Fibroblast of gingiva (primary cell): ENCODE data around the gene POLR3GL.

Experiments
- DNase-seq: peaks from one replicate; pipeline ENCODE4 v3.0.0-alpha.2; 2011; ENCODE audit warnings: low read depth

POLR3GL gene

GRCh38 chr1:145992958-145993617, 28.6 kb downstream of the POLR3GL start:
- DNase-seq = no peak

GRCh38 chr1:145993618-145994390, 29.3 kb downstream of the POLR3GL start:
- no peak for DNase-seq

- no peak for DNase-seq
Observed at GRCh38 chr1:145994391-145995120, 30.1 kb downstream of the POLR3GL start.

DNA sequence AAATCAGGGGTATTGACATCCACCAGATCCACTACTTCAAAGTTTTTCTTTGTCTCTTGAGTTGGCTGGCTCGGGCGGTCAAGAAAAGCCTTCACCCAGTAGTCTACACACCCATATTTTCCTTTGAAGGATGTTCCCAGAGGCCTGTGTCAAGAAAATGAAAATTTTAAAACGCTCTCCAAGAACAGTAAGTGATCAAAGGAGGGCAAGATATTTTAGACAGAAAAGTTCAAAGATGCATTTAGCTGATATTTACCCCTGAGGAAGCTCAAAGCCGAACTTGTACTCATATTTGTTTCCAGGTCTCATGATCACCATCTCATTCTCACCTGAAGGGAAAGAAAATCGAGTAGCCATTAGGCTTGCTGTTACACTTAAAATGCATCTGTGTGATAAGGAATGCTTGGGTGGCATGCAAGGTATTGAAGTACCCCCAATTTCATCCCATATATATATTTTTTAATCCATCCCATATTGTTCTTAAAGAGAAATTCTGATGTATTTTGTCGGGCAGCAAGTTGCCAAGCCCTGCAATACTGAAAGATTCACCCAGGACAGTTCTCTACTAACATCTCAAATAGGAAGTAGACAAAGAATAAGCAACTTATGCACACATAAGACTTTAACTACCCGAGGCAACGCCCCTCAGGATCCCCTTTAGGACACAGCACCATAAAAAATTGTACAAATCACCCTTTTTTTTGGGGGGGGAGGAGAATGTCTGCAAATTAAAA, 30.8 kb downstream of the POLR3GL start:
- no peak for DNase-seq

DNA sequence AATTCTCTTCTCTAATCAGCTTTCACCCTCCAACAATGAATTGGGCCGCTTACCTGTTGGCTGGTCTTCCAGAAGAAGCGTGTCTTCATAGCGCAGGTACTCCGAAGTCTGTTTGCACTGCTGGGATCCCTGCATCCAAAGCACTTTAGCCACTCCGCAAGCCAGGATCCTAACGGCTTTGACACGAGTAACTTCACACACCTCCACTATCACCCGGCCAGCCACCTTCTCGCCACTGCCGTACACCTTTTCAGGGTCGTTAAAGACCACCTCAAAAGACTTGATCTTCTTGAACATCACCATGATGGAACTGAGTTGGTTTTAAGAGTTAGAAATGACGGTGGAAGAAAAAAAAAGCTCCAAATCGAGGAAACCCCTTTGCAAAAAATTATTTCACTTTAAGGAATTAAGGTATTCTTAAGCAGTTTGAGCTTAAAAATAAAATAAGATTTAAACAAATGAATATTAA, 31.5 kb downstream of the POLR3GL start:
- no peak for DNase-seq

- DNase-seq = peak; percentile 99
Observed at GRCh38 chr1:145996433-145997015, 32.0 kb downstream of the POLR3GL start, which contains the start of gene TXNIP. TXNIP (minus strand) TSS chr1:145996579; CDS start chr1:145996266, 313 bp downstream.

DNA sequence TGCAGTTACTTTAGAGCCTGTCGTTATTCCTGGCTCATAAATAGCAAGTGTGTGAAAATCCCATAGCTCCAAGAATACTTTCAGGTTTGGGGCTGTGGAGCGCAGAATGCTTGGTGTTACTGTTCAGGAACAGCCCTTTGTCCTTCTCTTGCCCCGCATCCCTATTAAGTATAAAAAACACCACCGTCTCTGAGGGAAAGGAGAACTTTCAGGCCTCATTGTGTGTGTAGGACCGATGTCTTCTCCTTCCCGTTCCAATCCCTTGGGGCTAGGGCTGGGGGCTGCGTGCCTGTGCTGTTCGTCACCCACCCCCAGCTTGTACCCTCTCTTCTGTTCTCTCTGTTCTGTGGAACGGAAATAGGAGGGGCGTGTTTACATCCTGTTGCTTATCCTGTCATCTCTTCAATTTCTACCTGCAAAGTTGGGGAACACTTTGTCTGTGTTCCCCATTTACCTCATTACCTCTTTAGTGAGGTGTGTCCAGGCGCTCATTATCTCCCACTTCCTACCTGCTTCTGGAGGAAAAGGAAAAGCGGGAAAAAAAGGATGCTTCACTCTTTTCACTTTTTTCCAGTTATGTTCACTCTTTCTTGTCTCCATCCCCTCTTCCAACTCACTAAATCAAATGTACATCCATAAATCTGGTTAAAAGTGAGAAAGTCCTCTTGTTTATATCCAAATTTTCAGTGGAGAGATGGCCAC, 32.7 kb downstream of the POLR3GL start:
- no peak for DNase-seq

GRCh38 chr1:145997718-145998023, 33.2 kb downstream of the POLR3GL start:
- DNase-seq = no peak

DNA sequence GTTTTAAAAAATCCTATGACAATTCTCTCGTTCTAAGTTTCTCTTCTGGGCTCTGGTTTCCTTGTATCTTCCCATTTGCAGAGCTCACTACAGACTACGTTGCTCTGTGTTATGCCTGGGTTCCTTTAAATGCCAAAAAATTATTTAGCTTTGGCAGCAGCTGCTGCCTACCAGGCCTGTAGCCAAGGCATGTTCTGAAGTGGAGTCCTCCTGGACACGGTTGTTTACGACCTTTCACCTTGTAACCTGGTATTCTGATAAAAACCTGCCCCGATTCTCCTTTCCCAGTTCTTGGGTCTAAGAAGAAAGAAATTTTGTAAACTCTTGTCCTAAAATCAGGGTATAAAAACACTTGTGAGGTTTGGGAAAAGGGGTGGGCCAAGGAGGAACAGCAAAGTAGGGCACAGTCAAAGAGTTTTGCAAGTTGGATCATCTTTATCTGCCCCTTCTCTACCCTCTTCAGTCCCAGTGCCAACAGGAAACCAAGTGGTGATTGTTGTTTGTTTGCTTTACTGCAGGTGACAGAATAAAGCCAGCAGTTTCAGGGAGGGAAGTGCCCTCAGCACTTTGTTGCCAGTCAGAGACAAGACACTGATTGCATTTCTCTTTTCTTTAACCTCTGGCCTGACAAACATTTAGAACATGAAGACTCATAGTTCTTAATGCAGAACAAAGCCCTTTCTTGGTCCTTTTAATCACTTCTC, 35.0 kb downstream of the POLR3GL start:
- DNase-seq = peak; percentile 31

DNA sequence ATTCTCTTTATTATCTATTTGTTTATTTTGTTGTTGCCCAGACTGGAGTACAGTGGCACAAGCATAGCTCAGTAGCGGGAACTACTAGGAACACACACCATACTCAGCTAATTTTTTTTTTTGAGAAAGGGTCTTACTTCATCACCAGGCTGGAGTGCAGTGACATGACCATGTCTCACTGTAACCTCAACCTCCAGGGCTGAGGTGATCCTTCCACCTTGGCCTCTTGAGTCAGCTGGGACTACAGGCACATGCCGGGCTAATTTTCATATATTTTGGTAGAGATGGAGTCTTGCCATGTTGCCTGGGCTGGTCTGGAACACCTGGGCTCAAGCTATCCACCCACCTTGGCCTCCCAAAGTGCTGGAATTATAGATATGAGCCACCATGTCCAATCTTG, 37.2 kb downstream of the POLR3GL start:
- DNase-seq = no peak

DNA sequence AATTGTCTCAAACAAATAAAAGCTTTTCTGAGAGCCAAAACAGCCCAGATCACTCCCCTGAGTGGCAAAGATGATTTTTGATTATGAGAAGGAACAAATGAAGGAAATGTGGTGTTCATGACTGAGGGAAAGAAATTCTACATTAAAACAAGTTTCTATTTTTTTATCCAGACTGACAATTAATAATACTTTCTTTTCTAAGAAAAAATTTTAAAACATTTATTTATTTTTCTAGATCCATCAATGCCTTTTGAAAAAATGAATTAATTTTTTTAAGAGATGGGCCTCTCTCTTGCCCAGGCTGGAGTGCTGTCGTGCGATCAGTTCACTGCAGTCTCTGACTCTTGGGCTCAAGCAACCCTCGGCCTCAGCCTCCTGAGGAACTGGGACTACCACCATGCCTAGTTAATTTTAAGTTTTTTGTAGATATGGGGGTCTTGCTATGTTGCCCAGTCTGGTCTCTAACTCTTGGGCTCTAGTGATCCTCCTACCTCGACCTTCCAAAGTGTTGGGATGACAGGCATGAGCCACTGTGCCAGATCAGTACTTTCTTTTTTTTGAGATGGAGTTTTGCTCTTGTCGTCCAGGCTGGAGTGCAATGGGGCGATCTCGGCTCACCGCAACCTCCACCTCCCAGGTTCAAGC, 43.1 kb downstream of the POLR3GL start:
- no peak for DNase-seq

GRCh38 chr1:146010126-146010738, 45.7 kb downstream of the POLR3GL start:
- no peak for DNase-seq

DNA sequence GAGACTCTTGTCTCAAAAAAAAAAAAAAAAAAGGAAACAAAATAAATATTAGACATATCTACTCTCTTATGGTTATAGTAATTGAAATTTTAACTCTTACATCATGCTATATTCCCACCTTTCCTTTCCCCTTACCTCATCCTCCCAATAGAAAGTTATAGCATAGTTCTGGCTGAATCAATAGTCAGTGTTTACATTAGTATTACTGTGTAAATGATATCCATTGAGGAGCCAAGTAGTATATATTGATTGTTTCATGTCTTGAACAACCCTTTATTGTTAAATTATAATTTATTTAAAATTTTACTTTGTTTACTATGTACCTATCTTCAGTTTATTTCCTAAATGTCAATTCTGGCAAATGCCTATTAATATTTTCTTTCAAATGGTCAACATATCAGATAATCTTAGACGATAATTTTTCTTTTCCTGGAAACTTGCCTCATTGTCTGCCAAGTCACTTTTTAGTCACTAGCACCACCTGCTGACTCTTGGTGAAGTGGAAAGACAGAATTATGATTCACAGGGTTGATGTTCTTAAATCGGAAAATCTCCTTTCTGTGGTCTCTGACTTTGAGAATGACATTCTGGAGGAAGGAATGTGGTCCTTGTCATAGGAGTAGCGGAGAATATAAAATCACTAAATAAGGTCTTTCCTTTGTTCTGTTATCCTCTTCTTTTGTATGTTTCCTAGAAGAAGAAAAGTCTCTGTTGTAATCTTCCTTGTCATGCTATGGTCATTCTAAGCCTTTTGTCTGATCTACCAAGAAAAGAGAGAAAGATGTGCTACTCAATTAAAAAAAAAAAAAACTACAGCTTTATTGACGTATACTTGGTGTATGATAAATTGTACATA, 48.4 kb downstream of the POLR3GL start:
- DNase-seq = peak; percentile 70

- DNase-seq = no peak
Observed at GRCh38 chr1:146013559-146013922, 49.1 kb downstream of the POLR3GL start.

DNA sequence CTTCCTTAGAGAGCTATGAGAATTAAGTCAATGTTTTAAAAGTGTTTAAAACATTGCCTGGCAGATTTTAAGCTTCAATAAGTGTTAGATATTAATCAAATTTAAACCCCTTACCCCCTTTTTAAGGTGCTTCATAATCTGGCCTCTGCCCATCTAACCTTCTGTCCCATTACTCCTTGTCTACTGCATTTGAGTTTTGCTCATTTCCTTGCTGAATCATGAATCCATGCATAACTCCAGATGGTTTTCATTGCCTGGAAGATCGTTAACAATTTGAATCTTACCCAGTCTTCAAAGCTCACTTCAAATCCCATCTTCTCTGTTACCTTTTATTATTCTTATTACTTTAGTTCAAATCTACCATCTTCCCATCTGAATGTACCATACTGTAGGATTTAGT, 52.4 kb downstream of the POLR3GL start:
- DNase-seq = no peak

GRCh38 chr1:146019231-146020057, 55.0 kb downstream of the POLR3GL start:
- DNase-seq = no peak
